IPS-18a (cell line): ENCODE measurements around the gene KCNF1.

Experiments used
- H3K27ac ChIP-seq: one replicate; pipeline ENCODE4 v1.5.1; 2013; ENCODE audit warnings: low read length
- H3K27me3 ChIP-seq: one replicate; pipeline ENCODE4 v1.6.1; 2013; ENCODE audit warnings: mild to moderate bottlenecking, low read length; ENCODE audit not compliant: control insufficient read depth, insufficient read depth
- H3K36me3 ChIP-seq: one replicate; pipeline ENCODE4 v1.6.1; 2013; ENCODE audit warnings: low read depth, low read length; ENCODE audit not compliant: control insufficient read depth
- H3K4me1 ChIP-seq: one replicate; pipeline ENCODE4 v1.6.1; 2013; ENCODE audit warnings: low read depth, low read length; ENCODE audit not compliant: control insufficient read depth
- H3K4me3 ChIP-seq: one replicate; pipeline ENCODE4 v1.5.1; 2013; ENCODE audit warnings: low read length
- H3K9ac ChIP-seq: one replicate; pipeline ENCODE4 v1.6.1; 2013; ENCODE audit warnings: mild to moderate bottlenecking, low read length, moderate library complexity
- H3K9me3 ChIP-seq: one replicate; pipeline ENCODE4 v1.6.1; 2013; ENCODE audit warnings: low read depth, low read length; ENCODE audit not compliant: control insufficient read depth

The KCNF1 gene

GRCh38 chr2:10883066-10883465 lies 28.7 kb upstream of the KCNF1 start:
- Histone ChIP-seq H3K4me1 (peaks cover 29% of the 10 kb centered on the region), H3K27me3 (no peaks in the 10 kb centered on the region), H3K27ac (no peak overlapping the region), H3K36me3 (no peaks in the 10 kb centered on the region), H3K9me3 (no peaks in the 10 kb centered on the region), H3K9ac (no peak overlapping the region), H3K4me3 (no peak overlapping the region)

GRCh38 chr2:10883801-10884478 lies 27.8 kb upstream of the KCNF1 start:
- Histone ChIP-seq H3K9ac (no peak overlapping the region), H3K4me3 (peak overlapping the region; percentile 7), H3K36me3 (no peaks in the 10 kb centered on the region), H3K27ac (no peak overlapping the region), H3K9me3 (no peaks in the 10 kb centered on the region), H3K4me1 (peaks cover 29% of the 10 kb centered on the region), H3K27me3 (no peaks in the 10 kb centered on the region)

- Histone ChIP-seq H3K36me3 (no peaks in the 10 kb centered on the region), H3K9ac (no peak overlapping the region), H3K4me1 (peaks cover 29% of the 10 kb centered on the region), H3K4me3 (peak overlapping the region; percentile 7), H3K27me3 (no peaks in the 10 kb centered on the region), H3K9me3 (no peaks in the 10 kb centered on the region), H3K27ac (no peak overlapping the region)
These were observed 27.2 kb upstream of the KCNF1 start for GRCh38 chr2:10884574-10884975.

GRCh38 chr2:10885094-10885860 lies 26.5 kb upstream of the KCNF1 start:
- Histone ChIP-seq H3K9ac (no peak overlapping the region), H3K27me3 (no peaks in the 10 kb centered on the region), H3K36me3 (no peaks in the 10 kb centered on the region), H3K27ac (no peak overlapping the region), H3K4me1 (peaks cover 29% of the 10 kb centered on the region), H3K4me3 (no peak overlapping the region), H3K9me3 (no peaks in the 10 kb centered on the region)

- Histone ChIP-seq H3K36me3 (no peaks in the 10 kb centered on the region), H3K4me3 (no peak overlapping the region), H3K27ac (no peak overlapping the region), H3K9ac (no peak overlapping the region), H3K4me1 (peaks cover 29% of the 10 kb centered on the region), H3K9me3 (no peaks in the 10 kb centered on the region), H3K27me3 (no peaks in the 10 kb centered on the region)
These were observed 24.3 kb upstream of the KCNF1 start for GRCh38 chr2:10887476-10887875.

DNA sequence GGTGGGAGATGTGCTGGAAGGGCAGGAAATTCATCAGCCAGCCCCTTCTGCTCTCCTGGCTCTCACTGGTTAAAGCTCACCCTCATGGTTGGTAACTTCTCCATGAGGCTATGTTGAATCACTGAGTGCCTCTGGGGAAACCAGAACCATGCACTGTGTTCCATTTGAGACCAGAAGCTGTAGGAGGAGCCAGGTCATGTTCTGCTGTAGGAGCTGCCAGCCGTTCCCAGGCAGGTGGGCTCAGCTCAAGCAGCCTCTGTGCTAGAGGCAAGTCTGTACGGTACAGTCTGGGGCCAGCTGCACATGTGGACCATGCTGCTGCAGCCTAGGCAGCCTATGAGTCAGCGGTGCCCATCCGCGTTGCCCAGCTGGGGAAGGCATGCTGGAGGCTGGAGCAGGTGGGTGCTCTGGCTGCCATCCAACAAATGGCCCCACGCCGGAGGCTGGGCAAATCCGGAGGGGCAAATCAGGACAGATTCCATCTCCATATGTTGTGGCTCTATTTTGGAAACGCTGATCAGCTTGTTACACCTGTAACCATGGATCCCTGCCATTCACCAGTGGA lies 22.0 kb upstream of the KCNF1 start:
- Histone ChIP-seq H3K27ac (no peak overlapping the region), H3K4me1 (peaks cover 14% of the 10 kb centered on the region), H3K27me3 (no peaks in the 10 kb centered on the region), H3K9me3 (no peaks in the 10 kb centered on the region), H3K36me3 (no peaks in the 10 kb centered on the region), H3K9ac (no peak overlapping the region), H3K4me3 (no peak overlapping the region)

- Histone ChIP-seq H3K4me3 (no peak overlapping the region), H3K27ac (no peak overlapping the region), H3K27me3 (no peaks in the 10 kb centered on the region), H3K9ac (no peak overlapping the region), H3K9me3 (no peaks in the 10 kb centered on the region), H3K4me1 (peaks cover 4% of the 10 kb centered on the region), H3K36me3 (no peaks in the 10 kb centered on the region)
These were observed 20.9 kb upstream of the KCNF1 start for GRCh38 chr2:10890706-10891270.

- no peaks in the 10 kb centered on the region for H3K36me3 ChIP-seq
- peaks cover 3% of the 10 kb centered on the region for H3K4me1 ChIP-seq
- H3K9ac ChIP-seq: no peak overlapping the region
- no peaks in the 10 kb centered on the region for H3K9me3 ChIP-seq
- no peak overlapping the region for H3K27ac ChIP-seq
- H3K27me3 ChIP-seq: no peaks in the 10 kb centered on the region
- no peak overlapping the region for H3K4me3 ChIP-seq
These were observed 20.3 kb upstream of the KCNF1 start for GRCh38 chr2:10891390-10891789.

DNA sequence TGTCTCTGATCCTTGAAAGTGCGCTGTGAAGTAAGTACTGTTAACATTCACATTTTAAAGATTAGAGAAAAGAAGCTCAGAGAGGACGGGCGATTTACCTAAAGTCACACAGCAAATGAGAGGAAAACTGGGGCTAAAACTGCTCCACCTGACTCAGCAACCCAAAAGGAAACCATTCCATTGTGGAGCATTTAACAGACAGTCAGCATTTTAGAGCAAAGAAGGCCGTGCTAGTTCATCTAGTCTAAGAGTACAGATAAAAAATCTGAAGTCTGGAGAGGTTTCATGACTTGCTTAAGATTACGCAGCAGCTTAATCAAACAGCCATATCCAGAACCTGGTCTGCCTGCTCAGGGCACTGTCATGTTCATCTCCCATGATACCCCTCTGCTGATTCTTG lies 19.9 kb upstream of the KCNF1 start:
- Histone ChIP-seq H3K9me3 (no peaks in the 10 kb centered on the region), H3K4me1 (peaks cover 3% of the 10 kb centered on the region), H3K27ac (no peak overlapping the region), H3K27me3 (no peaks in the 10 kb centered on the region), H3K9ac (no peak overlapping the region), H3K4me3 (no peak overlapping the region), H3K36me3 (no peaks in the 10 kb centered on the region)

DNA sequence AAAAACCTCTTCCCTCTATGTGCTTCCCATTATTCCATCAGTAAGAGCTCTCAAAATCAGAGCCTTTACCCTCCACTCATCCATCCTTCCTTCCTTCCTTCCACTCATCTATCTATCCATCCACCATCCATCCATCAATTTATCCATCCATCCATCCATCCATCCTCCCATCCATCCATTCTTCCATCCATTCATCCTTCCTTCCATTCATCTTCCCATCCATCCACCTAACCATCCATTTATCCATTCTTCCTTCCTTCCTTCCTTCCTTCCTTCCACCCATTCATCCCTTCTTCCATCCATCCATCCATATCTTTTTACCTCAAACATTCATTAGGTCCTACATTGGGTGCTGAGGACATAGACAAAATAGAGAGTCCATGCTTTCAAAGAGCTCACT lies 19.4 kb upstream of the KCNF1 start:
- Histone ChIP-seq H3K27me3 (no peaks in the 10 kb centered on the region), H3K4me1 (peaks cover 3% of the 10 kb centered on the region), H3K9me3 (no peaks in the 10 kb centered on the region), H3K4me3 (no peak overlapping the region), H3K9ac (no peak overlapping the region), H3K27ac (no peak overlapping the region), H3K36me3 (no peaks in the 10 kb centered on the region)

DNA sequence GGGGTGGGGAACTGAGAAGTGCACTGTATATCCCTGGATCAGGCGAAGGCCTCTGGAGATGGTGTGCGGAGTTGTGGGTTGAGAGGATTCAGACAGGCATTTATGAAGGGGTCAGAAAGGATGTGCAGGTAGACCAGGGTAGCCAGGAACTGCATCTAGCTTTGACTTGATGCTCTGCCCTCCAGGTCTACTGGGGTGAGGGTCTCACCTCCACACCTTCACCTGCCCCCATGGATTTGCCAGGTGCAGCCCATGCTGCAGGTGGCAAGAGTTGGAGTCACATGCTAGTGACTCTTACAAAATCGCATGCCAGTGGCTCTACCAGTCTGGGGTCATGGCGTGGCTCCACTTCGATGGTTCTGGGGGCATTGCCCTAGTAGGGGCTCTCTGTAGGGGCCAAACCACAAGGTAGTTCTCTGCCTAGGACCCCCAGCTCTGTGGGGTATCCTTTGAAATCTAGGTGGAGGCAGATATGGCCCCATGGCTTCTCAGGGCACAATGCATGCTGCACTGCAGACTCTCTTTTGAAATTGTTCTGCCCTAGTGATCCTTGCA lies 18.9 kb upstream of the KCNF1 start:
- Histone ChIP-seq H3K27me3 (no peaks in the 10 kb centered on the region), H3K9me3 (no peaks in the 10 kb centered on the region), H3K4me3 (no peak overlapping the region), H3K27ac (no peak overlapping the region), H3K36me3 (no peaks in the 10 kb centered on the region), H3K4me1 (peaks cover 3% of the 10 kb centered on the region), H3K9ac (no peak overlapping the region)
